Measurements from ENCODE around the gene R3HDML. TPM values are rescaled to one million over a fixed set of nuclear protein-coding genes. Genes with fewer than 3 reads are reported as not detected.

The R3HDML gene
- total and polyA plus RNA-seq, 2 of the 13 experiments (the other 11 are each of a cell fraction or from before 2014, with no cell fraction given): not detected

DNA sequence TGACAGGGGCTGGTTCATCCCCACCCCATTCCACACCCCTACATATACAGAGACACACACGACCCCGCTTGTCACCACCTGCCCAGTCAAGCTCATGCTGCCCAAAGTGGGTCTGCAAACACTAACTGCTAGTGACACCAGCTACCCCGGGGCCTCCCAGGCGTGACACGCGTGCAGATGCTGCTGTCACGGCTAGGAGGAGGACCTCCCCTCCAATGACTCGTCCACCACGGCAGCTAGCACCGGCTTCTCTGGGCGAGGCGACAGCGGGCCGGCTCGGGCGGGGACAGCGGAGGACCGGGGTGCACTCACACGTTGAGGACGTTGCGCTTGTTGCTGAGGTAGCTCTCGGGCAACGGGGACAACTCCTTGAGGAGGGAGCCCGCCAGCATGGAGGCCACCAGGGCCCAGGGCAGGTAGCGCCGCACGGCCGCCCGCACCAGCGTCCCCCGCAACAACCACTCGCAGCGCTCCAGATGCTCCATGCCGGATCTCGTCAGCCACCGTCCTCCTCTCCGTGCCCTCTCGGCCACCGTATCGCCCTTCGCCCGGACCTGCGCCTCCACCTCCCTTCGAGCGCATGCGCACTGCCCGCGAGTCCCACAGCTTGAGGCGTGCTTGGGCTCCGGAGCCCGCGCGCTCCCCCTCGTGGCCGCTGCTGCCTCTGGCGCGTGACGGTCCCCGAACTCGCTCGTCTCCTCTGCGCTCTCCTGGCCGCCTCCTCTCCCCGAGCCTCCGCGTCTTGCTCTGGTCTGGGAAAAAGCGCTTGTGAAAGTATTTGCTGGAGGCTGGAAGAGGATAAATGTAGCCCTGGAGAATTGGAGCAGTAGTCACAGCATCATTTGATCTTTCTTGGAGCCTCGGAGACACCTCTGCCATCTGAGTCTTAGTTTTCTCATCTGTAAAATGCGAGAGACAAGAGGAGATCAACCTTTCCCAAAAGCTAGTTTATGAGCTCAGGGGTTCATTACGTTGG lies 25.9 kb upstream of the R3HDML start, which contains the start of gene FITM2 (continued):
- peak; percentile 77 for TF ChIP-seq ATF3 (CRISPR knock-in tag; IDR thresholded peaks at IDR 0.05)
- TF ChIP-seq, protein P1, sequence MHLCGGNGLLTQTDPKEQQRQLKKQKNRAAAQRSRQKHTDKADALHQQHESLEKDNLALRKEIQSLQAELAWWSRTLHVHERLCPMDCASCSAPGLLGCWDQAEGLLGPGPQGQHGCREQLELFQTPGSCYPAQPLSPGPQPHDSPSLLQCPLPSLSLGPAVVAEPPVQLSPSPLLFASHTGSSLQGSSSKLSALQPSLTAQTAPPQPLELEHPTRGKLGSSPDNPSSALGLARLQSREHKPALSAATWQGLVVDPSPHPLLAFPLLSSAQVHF (CRISPR knock-in tag; IDR thresholded peaks at IDR 0.05): no peak
- no peak for TF ChIP-seq PRPF4 (IDR thresholded peaks at IDR 0.05; ENCODE audit: low read depth, low read length, poor library complexity, severe bottlenecking)
- TF ChIP-seq ZNF781 (CRISPR knock-in tag; IDR thresholded peaks at IDR 0.05; ENCODE audit: borderline replicate concordance, not compliant biosample characterization): peak; percentile 70
- no peak for TF ChIP-seq FOXA1 (IDR thresholded peaks at IDR 0.05)
- peak; percentile 69 for TF ChIP-seq FOXA1 (CRISPR knock-in tag; IDR thresholded peaks at IDR 0.05)
- no peak for TF ChIP-seq ELF1 (CRISPR knock-in tag; IDR thresholded peaks at IDR 0.05)
- TF ChIP-seq GTF2F1 (IDR thresholded peaks at IDR 0.05; ENCODE audit: low read length): no peak
- TF ChIP-seq, protein P2, sequence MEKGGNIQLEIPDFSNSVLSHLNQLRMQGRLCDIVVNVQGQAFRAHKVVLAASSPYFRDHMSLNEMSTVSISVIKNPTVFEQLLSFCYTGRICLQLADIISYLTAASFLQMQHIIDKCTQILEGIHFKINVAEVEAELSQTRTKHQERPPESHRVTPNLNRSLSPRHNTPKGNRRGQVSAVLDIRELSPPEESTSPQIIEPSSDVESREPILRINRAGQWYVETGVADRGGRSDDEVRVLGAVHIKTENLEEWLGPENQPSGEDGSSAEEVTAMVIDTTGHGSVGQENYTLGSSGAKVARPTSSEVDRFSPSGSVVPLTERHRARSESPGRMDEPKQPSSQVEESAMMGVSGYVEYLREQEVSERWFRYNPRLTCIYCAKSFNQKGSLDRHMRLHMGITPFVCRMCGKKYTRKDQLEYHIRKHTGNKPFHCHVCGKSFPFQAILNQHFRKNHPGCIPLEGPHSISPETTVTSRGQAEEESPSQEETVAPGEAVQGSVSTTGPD (CRISPR knock-in tag; IDR thresholded peaks at IDR 0.05): no peak
- no peak for TF ChIP-seq ZNF326 (CRISPR knock-in tag; IDR thresholded peaks at IDR 0.05; ENCODE audit: borderline replicate concordance)
- no peak for TF ChIP-seq CHD4 (IDR thresholded peaks at IDR 0.05; ENCODE audit: borderline replicate concordance, low read length)
- TF ChIP-seq, protein P3, sequence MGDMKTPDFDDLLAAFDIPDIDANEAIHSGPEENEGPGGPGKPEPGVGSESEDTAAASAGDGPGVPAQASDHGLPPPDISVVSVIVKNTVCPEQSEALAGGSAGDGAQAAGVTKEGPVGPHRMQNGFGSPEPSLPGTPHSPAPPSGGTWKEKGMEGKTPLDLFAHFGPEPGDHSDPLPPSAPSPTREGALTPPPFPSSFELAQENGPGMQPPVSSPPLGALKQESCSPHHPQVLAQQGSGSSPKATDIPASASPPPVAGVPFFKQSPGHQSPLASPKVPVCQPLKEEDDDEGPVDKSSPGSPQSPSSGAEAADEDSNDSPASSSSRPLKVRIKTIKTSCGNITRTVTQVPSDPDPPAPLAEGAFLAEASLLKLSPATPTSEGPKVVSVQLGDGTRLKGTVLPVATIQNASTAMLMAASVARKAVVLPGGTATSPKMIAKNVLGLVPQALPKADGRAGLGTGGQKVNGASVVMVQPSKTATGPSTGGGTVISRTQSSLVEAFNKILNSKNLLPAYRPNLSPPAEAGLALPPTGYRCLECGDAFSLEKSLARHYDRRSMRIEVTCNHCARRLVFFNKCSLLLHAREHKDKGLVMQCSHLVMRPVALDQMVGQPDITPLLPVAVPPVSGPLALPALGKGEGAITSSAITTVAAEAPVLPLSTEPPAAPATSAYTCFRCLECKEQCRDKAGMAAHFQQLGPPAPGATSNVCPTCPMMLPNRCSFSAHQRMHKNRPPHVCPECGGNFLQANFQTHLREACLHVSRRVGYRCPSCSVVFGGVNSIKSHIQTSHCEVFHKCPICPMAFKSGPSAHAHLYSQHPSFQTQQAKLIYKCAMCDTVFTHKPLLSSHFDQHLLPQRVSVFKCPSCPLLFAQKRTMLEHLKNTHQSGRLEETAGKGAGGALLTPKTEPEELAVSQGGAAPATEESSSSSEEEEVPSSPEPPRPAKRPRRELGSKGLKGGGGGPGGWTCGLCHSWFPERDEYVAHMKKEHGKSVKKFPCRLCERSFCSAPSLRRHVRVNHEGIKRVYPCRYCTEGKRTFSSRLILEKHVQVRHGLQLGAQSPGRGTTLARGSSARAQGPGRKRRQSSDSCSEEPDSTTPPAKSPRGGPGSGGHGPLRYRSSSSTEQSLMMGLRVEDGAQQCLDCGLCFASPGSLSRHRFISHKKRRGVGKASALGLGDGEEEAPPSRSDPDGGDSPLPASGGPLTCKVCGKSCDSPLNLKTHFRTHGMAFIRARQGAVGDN (CRISPR knock-in tag; IDR thresholded peaks at IDR 0.05): peak; percentile 99
- TF ChIP-seq ZNF607 (CRISPR knock-in tag; IDR thresholded peaks at IDR 0.05; ENCODE audit: borderline replicate concordance): peak; percentile 96
- no peak for TF ChIP-seq MAFK (conservative IDR thresholded peaks at IDR 0.05 in 1 of 2, IDR thresholded peaks at IDR 0.05 in 1 of 2; ENCODE audit: low read length in 2 of 2)
- TF ChIP-seq FLYWCH1 (CRISPR knock-in tag; IDR thresholded peaks at IDR 0.05): no peak
- TF ChIP-seq, protein P4, sequence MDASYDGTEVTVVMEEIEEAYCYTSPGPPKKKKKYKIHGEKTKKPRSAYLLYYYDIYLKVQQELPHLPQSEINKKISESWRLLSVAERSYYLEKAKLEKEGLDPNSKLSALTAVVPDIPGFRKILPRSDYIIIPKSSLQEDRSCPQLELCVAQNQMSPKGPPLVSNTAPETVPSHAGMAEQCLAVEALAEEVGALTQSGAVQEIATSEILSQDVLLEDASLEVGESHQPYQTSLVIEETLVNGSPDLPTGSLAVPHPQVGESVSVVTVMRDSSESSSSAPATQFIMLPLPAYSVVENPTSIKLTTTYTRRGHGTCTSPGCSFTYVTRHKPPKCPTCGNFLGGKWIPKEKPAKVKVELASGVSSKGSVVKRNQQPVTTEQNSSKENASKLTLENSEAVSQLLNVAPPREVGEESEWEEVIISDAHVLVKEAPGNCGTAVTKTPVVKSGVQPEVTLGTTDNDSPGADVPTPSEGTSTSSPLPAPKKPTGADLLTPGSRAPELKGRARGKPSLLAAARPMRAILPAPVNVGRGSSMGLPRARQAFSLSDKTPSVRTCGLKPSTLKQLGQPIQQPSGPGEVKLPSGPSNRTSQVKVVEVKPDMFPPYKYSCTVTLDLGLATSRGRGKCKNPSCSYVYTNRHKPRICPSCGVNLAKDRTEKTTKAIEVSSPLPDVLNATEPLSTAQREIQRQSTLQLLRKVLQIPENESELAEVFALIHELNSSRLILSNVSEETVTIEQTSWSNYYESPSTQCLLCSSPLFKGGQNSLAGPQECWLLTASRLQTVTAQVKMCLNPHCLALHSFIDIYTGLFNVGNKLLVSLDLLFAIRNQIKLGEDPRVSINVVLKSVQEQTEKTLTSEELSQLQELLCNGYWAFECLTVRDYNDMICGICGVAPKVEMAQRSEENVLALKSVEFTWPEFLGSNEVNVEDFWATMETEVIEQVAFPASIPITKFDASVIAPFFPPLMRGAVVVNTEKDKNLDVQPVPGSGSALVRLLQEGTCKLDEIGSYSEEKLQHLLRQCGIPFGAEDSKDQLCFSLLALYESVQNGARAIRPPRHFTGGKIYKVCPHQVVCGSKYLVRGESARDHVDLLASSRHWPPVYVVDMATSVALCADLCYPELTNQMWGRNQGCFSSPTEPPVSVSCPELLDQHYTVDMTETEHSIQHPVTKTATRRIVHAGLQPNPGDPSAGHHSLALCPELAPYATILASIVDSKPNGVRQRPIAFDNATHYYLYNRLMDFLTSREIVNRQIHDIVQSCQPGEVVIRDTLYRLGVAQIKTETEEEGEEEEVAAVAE (CRISPR knock-in tag; IDR thresholded peaks at IDR 0.05; ENCODE audit: borderline replicate concordance): peak; percentile 89
- peak; percentile 96 for TF ChIP-seq PHF20 (CRISPR knock-in tag; IDR thresholded peaks at IDR 0.05)

Data from HepG2 (cell line).